ENCODE results near the gene PCDHGB5. TPM values are rescaled to one million over a fixed set of nuclear protein-coding genes. Genes with fewer than 3 reads are reported as not detected.

PCDHGB5 gene
- total and polyA plus RNA-seq, 8 donors, result 0.35 to 16.8 (median 2.7) TPM; not detected in 1

DNA sequence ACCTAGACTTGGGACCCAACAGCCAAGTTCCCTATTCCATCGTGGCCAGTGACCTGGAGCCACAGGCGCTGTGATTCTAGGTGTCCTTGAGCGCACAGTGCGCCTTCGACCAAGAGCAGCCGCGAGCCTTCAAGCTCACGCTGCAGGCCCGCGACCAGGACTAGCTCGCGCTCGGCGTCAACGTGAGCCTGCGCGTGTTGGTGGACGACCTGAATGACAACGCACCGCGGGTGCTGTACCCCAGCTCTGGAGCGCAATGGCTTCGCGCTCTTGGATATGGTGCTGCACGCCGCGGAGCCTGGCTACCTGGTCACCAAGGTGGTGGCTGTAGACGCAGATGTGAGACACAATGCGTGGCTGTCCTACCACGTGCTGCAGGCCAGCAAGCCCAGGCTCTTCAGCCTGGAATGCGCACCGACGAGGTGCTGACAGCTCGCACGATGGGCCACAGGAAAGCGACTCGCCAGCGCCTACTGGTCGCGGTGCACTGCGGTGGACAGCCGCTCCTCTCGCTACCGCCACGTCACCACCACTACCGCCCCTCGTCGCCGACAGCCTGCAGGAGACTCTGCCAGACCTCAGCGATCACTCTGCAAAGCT lies 43.9 kb downstream of the PCDHGB5 start:
- no peak overlapping the region for H3K4me3 ChIP-seq
- intact Hi-C loops (cut with DNase I; ENCODE audit: low total_unique reads), result no loop called here
- no peaks in the 10 kb centered on the region for H3K27me3 ChIP-seq
- TF ChIP-seq POLR2AphosphoS5 (IDR thresholded peaks at IDR 0.05) (no peak), POLR2A (IDR thresholded peaks at IDR 0.05) (no peak), EP300 (IDR thresholded peaks at IDR 0.05) (no peak)
- TF ChIP-seq, protein P1, sequence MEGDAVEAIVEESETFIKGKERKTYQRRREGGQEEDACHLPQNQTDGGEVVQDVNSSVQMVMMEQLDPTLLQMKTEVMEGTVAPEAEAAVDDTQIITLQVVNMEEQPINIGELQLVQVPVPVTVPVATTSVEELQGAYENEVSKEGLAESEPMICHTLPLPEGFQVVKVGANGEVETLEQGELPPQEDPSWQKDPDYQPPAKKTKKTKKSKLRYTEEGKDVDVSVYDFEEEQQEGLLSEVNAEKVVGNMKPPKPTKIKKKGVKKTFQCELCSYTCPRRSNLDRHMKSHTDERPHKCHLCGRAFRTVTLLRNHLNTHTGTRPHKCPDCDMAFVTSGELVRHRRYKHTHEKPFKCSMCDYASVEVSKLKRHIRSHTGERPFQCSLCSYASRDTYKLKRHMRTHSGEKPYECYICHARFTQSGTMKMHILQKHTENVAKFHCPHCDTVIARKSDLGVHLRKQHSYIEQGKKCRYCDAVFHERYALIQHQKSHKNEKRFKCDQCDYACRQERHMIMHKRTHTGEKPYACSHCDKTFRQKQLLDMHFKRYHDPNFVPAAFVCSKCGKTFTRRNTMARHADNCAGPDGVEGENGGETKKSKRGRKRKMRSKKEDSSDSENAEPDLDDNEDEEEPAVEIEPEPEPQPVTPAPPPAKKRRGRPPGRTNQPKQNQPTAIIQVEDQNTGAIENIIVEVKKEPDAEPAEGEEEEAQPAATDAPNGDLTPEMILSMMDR (IDR thresholded peaks at IDR 0.05), result no peak
- WGBS, 5 donors, result 43 to 57% (median 50%) methylated on average over 43 to 50 of the region's 50 CpGs
- peaks cover 13 to 84% (median 60%) of the 10 kb centered on the region in 4 donors for H3K9me3 ChIP-seq
- H3K4me1 ChIP-seq, result no peaks in the 10 kb centered on the region
- H3K27ac ChIP-seq, result no peak overlapping the region
- DNase-seq, result no peak
- H3K36me3 ChIP-seq, result peaks cover 0 to 12% (median 0%) of the 10 kb centered on the region in 4 donors

Other genes with a start within 250 kb of the PCDHGB5 start
Only the 30 nearest of the 37 such genes appear.
- under 1 TPM in 3 of 5 donors, not detected in 2; 0.14 to 0.92 (median 0.45) TPM for gene PCDHB9, start 210.8 kb upstream of the PCDHGB5 start, total RNA-seq
- under 1 TPM in 2 of 3 donors, not detected in 1; 0.08 to 0.19 TPM for gene PCDHB9, start 210.8 kb upstream of the PCDHGB5 start, polyA plus RNA-seq
- 10 to 100 TPM in 1 of 5 donors, 1 to 10 TPM in 3, under 1 TPM in 1; 0.58 to 18.3 (median 2.3) TPM for gene PCDHB10, start 205.6 kb upstream of the PCDHGB5 start, total RNA-seq
- under 1 TPM; 0.12 to 0.40 (median 0.15) TPM for gene PCDHB10, start 205.6 kb upstream of the PCDHGB5 start, polyA plus RNA-seq
- 1 to 10 TPM in 2 of 5 donors, under 1 TPM in 1, not detected in 2; 0.87 to 4.4 (median 1.3) TPM for gene PCDHB11, start 198.3 kb upstream of the PCDHGB5 start, total RNA-seq
- gene PCDHB11, start 198.3 kb upstream of the PCDHGB5 start, polyA plus RNA-seq, result 1 to 10 TPM in 1 of 3 donors, under 1 TPM in 2; 0.12 to 1.1 (median 0.30) TPM
- gene PCDHB12, start 189.2 kb upstream of the PCDHGB5 start, total RNA-seq, result 1 to 10 TPM in 4 of 5 donors, not detected in 1; 1.2 to 8.5 (median 2.9) TPM
- gene PCDHB12, start 189.2 kb upstream of the PCDHGB5 start, polyA plus RNA-seq, result under 1 TPM; 0.19 to 0.31 (median 0.28) TPM
- 10 to 100 TPM in 1 of 5 donors, 1 to 10 TPM in 2, under 1 TPM in 2; under 0.01 to 28.1 (median 3.1) TPM for gene PCDHB13, start 184.0 kb upstream of the PCDHGB5 start, total RNA-seq
- gene PCDHB13, start 184.0 kb upstream of the PCDHGB5 start, polyA plus RNA-seq, result under 1 TPM in 2 of 3 donors, not detected in 1; 0.12 to 0.28 TPM
- gene PCDHB14, start 174.6 kb upstream of the PCDHGB5 start, total RNA-seq, result 1 to 10 TPM in 4 of 5 donors, not detected in 1; 1.3 to 6.4 (median 3.6) TPM
- gene PCDHB14, start 174.6 kb upstream of the PCDHGB5 start, polyA plus RNA-seq, result 1 to 10 TPM in 1 of 3 donors, under 1 TPM in 2; 0.31 to 1.1 (median 0.44) TPM
- gene PCDHB15, start 152.6 kb upstream of the PCDHGB5 start, total RNA-seq, result 1 to 10 TPM in 2 of 5 donors, under 1 TPM in 1, not detected in 2; 0.58 to 6.6 (median 2.2) TPM
- 1 to 10 TPM in 1 of 3 donors, under 1 TPM in 2; 0.44 to 1.2 (median 0.73) TPM for gene PCDHB15, start 152.6 kb upstream of the PCDHGB5 start, polyA plus RNA-seq
- gene SLC25A2, start 93.9 kb upstream of the PCDHGB5 start, total RNA-seq, result 1 to 10 TPM in 1 of 5 donors, under 1 TPM in 1, not detected in 3; 0.43 to 4.8 TPM
- gene SLC25A2, start 93.9 kb upstream of the PCDHGB5 start, polyA plus RNA-seq, result not detected
- 10 to 100 TPM; 22.0 to 89.8 (median 36.5) TPM for gene TAF7, start 77.2 kb upstream of the PCDHGB5 start, total RNA-seq
- gene TAF7, start 77.2 kb upstream of the PCDHGB5 start, polyA plus RNA-seq, result 10 to 100 TPM; 32.6 to 46.1 (median 43.5) TPM
- under 1 TPM in 1 of 5 donors, not detected in 4; 0.18 TPM for gene PCDHGA1, start 67.4 kb upstream of the PCDHGB5 start, total RNA-seq
- under 1 TPM in 1 of 3 donors, not detected in 2; 0.13 TPM for gene PCDHGA1, start 67.4 kb upstream of the PCDHGB5 start, polyA plus RNA-seq
- 1 to 10 TPM; 1.2 to 3.5 (median 2.0) TPM for gene PCDHGA2, start 59.2 kb upstream of the PCDHGB5 start, total RNA-seq
- gene PCDHGA2, start 59.2 kb upstream of the PCDHGB5 start, polyA plus RNA-seq, result under 1 TPM; 0.06 to 0.31 (median 0.18) TPM
- gene PCDHGA3, start 54.1 kb upstream of the PCDHGB5 start, total RNA-seq, result 1 to 10 TPM in 3 of 5 donors, under 1 TPM in 1, not detected in 1; 0.58 to 6.7 (median 1.4) TPM
- gene PCDHGA3, start 54.1 kb upstream of the PCDHGB5 start, polyA plus RNA-seq, result under 1 TPM in 1 of 3 donors, not detected in 2; 0.08 TPM
- gene PCDHGB1, start 47.8 kb upstream of the PCDHGB5 start, total RNA-seq, result 1 to 10 TPM in 1 of 5 donors, under 1 TPM in 3, not detected in 1; under 0.01 to 1.2 (median 0.68) TPM
- gene PCDHGB1, start 47.8 kb upstream of the PCDHGB5 start, polyA plus RNA-seq, result under 1 TPM in 1 of 3 donors, not detected in 2; 0.03 TPM
- gene PCDHGA4, start 42.9 kb upstream of the PCDHGB5 start, total RNA-seq, result 1 to 10 TPM in 4 of 5 donors, under 1 TPM in 1; 0.29 to 9.3 (median 2.4) TPM
- gene PCDHGA4, start 42.9 kb upstream of the PCDHGB5 start, polyA plus RNA-seq, result under 1 TPM in 1 of 3 donors, not detected in 2; 0.08 TPM
- gene PCDHGB2, start 38.0 kb upstream of the PCDHGB5 start, total RNA-seq, result 10 to 100 TPM in 1 of 5 donors, 1 to 10 TPM in 3, not detected in 1; 2.5 to 10.7 (median 8.1) TPM
- gene PCDHGB2, start 38.0 kb upstream of the PCDHGB5 start, polyA plus RNA-seq, result under 1 TPM in 1 of 3 donors, not detected in 2; 0.10 TPM
- gene PCDHGA5, start 33.8 kb upstream of the PCDHGB5 start, total RNA-seq, result 1 to 10 TPM in 4 of 5 donors, not detected in 1; 2.3 to 6.7 (median 3.6) TPM
- gene PCDHGA5, start 33.8 kb upstream of the PCDHGB5 start, polyA plus RNA-seq, result under 1 TPM in 1 of 3 donors, not detected in 2; 0.15 TPM
- gene PCDHGB3, start 27.7 kb upstream of the PCDHGB5 start, total RNA-seq, result 1 to 10 TPM in 4 of 5 donors, under 1 TPM in 1; 0.87 to 8.8 (median 3.8) TPM
- gene PCDHGB3, start 27.7 kb upstream of the PCDHGB5 start, polyA plus RNA-seq, result under 1 TPM in 2 of 3 donors, not detected in 1; 0.06 to 0.08 TPM
- gene PCDHGA6, start 24.1 kb upstream of the PCDHGB5 start, total RNA-seq, result 1 to 10 TPM in 3 of 5 donors, under 1 TPM in 2; 0.29 to 4.4 (median 1.8) TPM
- gene PCDHGA6, start 24.1 kb upstream of the PCDHGB5 start, polyA plus RNA-seq, result under 1 TPM in 2 of 3 donors, not detected in 1; 0.06 to 0.38 TPM
- gene PCDHGA7, start 15.2 kb upstream of the PCDHGB5 start, total RNA-seq, result 10 to 100 TPM in 1 of 5 donors, 1 to 10 TPM in 2, under 1 TPM in 1, not detected in 1; 0.87 to 29.0 (median 2.7) TPM
- gene PCDHGA7, start 15.2 kb upstream of the PCDHGB5 start, polyA plus RNA-seq, result under 1 TPM in 2 of 3 donors, not detected in 1; 0.06 to 0.30 TPM
- gene PCDHGB4, start 10.2 kb upstream of the PCDHGB5 start, total RNA-seq, result 10 to 100 TPM in 1 of 5 donors, 1 to 10 TPM in 2, under 1 TPM in 2; 0.29 to 12.1 (median 1.2) TPM
- gene PCDHGB4, start 10.2 kb upstream of the PCDHGB5 start, polyA plus RNA-seq, result under 1 TPM in 2 of 3 donors, not detected in 1; 0.12 to 0.45 TPM
- gene PCDHGA8, start 5.3 kb upstream of the PCDHGB5 start, total RNA-seq, result 10 to 100 TPM in 1 of 5 donors, 1 to 10 TPM in 2, under 1 TPM in 2; under 0.01 to 12.5 (median 1.2) TPM
- gene PCDHGA8, start 5.3 kb upstream of the PCDHGB5 start, polyA plus RNA-seq, result under 1 TPM in 2 of 3 donors, not detected in 1; 0.06 to 0.08 TPM
- gene PCDHGA9, start 4.8 kb downstream of the PCDHGB5 start, total RNA-seq, result 10 to 100 TPM in 1 of 5 donors, 1 to 10 TPM in 3, not detected in 1; 1.6 to 10.1 (median 3.2) TPM
- under 1 TPM in 2 of 3 donors, not detected in 1; 0.13 to 0.25 TPM for gene PCDHGA9, start 4.8 kb downstream of the PCDHGB5 start, polyA plus RNA-seq
- 1 to 10 TPM in 3 of 5 donors, under 1 TPM in 1, not detected in 1; 0.29 to 6.2 (median 4.9) TPM for gene PCDHGB6, start 10.1 kb downstream of the PCDHGB5 start, total RNA-seq
- under 1 TPM in 2 of 3 donors, not detected in 1; 0.31 to 0.50 TPM for gene PCDHGB6, start 10.1 kb downstream of the PCDHGB5 start, polyA plus RNA-seq
- 1 to 10 TPM in 3 of 5 donors, under 1 TPM in 1, not detected in 1; 0.89 to 7.0 (median 4.5) TPM for gene PCDHGA10, start 15.0 kb downstream of the PCDHGB5 start, total RNA-seq
- under 1 TPM; 0.15 to 0.65 (median 0.44) TPM for gene PCDHGA10, start 15.0 kb downstream of the PCDHGB5 start, polyA plus RNA-seq
- 10 to 100 TPM in 3 of 5 donors, 1 to 10 TPM in 2; 3.6 to 19.3 (median 16.8) TPM for gene PCDHGB7, start 19.7 kb downstream of the PCDHGB5 start, total RNA-seq
- under 1 TPM; 0.56 to 0.61 (median 0.58) TPM for gene PCDHGB7, start 19.7 kb downstream of the PCDHGB5 start, polyA plus RNA-seq
- gene PCDHGA11, start 23.1 kb downstream of the PCDHGB5 start, total RNA-seq, result 10 to 100 TPM in 1 of 5 donors, 1 to 10 TPM in 3, under 1 TPM in 1; 0.45 to 15.2 (median 2.9) TPM
- gene PCDHGA11, start 23.1 kb downstream of the PCDHGB5 start, polyA plus RNA-seq, result under 1 TPM; 0.25 to 0.48 (median 0.31) TPM
- gene PCDHGA12, start 32.6 kb downstream of the PCDHGB5 start, total RNA-seq, result 1 to 10 TPM in 4 of 5 donors, under 1 TPM in 1; 0.58 to 7.4 (median 5.4) TPM
- gene PCDHGA12, start 32.6 kb downstream of the PCDHGB5 start, polyA plus RNA-seq, result under 1 TPM in 2 of 3 donors, not detected in 1; 0.12 to 0.20 TPM
- 10 to 100 TPM in 4 of 5 donors, 1 to 10 TPM in 1; 7.6 to 35.8 (median 18.8) TPM for gene PCDHGC3, start 78.0 kb downstream of the PCDHGB5 start, total RNA-seq
- gene PCDHGC3, start 78.0 kb downstream of the PCDHGB5 start, polyA plus RNA-seq, result 10 to 100 TPM; 20.0 to 30.3 (median 29.1) TPM
- gene PCDHGC4, start 87.1 kb downstream of the PCDHGB5 start, total RNA-seq, result 10 to 100 TPM in 1 of 5 donors, 1 to 10 TPM in 2, under 1 TPM in 1, not detected in 1; 0.87 to 15.4 (median 5.0) TPM
- not detected for gene PCDHGC4, start 87.1 kb downstream of the PCDHGB5 start, polyA plus RNA-seq
- 1 to 10 TPM in 3 of 5 donors, not detected in 2; 2.0 to 3.5 (median 2.7) TPM for gene PCDHGC5, start 91.1 kb downstream of the PCDHGB5 start, total RNA-seq
- under 1 TPM in 2 of 3 donors, not detected in 1; 0.08 to 0.12 TPM for gene PCDHGC5, start 91.1 kb downstream of the PCDHGB5 start, polyA plus RNA-seq